Fibroblast of pulmonary artery (primary cell): ENCODE results near the gene TMEM26.

Experiments
- DNase-seq: peaks from one replicate; pipeline ENCODE4 v3.0.0-alpha.2; 2010; ENCODE audit warnings: low read depth
- H3K4me3 ChIP-seq: replicated peaks from 2 replicates; pipeline ENCODE4 v1.5.1; 2011; ENCODE audit warnings: low read depth, mild to moderate bottlenecking, control low read depth, low read length, moderate library complexity
- TF ChIP-seq, protein P1 (sequence below): IDR thresholded peaks from 2 replicates; pipeline ENCODE4 v1.5.1; 2011; ENCODE audit warnings: mild to moderate bottlenecking, control low read depth, low read length, inconsistent platforms; ENCODE audit errors: missing control alignments

The TMEM26 gene

DNA sequence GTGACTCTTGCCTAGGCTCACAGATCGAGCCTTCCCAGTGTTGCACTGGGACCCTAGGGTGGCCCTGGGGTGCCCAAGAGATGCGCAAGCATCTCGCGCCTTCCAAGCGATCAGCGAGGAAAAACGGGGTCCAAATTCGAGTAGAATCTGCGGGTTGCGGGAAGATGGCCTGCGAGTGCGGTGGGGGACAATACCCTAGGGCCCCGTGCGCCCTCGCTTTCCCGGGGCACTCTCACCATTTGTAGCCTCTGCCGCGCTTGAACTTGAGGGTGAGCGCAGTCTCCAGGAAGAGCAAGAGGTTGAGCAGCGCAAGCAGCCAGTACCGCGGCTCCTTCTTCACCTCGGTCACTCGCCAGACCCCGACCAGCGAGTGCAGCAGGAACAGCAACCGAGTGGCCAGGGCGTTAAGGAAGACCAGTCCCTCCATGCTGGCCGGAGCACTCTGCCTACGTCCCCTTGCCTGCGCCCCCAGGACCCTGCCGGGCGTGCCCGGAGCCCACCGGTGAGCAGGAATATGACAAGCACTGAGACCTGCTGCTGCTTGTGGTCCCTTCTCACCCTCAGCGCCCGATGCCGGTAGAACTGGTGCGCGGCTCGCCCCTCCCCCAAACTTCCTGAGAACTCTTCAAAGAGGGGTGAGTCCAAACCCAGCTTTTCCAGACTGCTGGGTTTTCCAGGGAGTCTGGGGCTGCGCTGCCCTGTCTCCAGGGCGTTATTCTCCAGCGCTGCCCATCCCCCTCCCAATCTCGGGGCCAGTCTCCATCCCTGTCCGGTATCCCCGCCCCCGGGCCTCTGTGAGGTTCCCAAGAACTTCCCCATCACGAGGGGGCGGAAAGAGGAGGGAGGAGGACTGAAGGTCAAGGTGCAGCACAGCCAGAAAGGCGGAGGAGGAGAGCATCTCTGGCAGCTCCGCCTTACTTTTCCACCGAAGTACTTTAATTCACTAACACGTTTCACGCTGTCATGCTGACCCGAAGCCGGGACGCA, at the start of gene TMEM26:
TMEM26 (minus strand) TSS at position 727 of the 987 bp plus-strand sequence; CDS start at position 427, 300 bp downstream.
- DNase-seq: peak; percentile 36
- H3K4me3 ChIP-seq: peak within 1 kb of the TSS; percentile 62
- TF ChIP-seq, protein P1, sequence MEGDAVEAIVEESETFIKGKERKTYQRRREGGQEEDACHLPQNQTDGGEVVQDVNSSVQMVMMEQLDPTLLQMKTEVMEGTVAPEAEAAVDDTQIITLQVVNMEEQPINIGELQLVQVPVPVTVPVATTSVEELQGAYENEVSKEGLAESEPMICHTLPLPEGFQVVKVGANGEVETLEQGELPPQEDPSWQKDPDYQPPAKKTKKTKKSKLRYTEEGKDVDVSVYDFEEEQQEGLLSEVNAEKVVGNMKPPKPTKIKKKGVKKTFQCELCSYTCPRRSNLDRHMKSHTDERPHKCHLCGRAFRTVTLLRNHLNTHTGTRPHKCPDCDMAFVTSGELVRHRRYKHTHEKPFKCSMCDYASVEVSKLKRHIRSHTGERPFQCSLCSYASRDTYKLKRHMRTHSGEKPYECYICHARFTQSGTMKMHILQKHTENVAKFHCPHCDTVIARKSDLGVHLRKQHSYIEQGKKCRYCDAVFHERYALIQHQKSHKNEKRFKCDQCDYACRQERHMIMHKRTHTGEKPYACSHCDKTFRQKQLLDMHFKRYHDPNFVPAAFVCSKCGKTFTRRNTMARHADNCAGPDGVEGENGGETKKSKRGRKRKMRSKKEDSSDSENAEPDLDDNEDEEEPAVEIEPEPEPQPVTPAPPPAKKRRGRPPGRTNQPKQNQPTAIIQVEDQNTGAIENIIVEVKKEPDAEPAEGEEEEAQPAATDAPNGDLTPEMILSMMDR: no peak

DNA sequence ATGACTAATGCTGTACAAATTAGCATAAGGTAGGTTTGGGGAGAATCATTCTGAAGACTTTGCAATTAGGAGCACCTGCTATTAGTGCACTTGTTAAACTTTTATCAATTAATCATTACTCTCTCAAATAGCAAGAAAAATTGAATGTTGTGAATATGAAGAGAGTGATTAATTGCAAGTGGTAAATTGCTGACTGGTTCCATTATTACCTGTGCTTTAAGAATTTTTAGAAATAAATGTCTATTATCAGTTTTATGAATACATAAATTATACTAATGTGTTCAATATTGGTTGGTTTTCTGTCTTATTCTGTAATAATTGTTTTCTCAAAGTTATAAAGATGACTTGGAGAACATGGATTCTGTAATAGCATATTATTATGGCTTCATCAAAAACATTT, 47.3 kb upstream of the TMEM26 start:
- H3K4me3 ChIP-seq: no peak overlapping the region
- TF ChIP-seq, protein P1: no peak
- no peak for DNase-seq

DNA sequence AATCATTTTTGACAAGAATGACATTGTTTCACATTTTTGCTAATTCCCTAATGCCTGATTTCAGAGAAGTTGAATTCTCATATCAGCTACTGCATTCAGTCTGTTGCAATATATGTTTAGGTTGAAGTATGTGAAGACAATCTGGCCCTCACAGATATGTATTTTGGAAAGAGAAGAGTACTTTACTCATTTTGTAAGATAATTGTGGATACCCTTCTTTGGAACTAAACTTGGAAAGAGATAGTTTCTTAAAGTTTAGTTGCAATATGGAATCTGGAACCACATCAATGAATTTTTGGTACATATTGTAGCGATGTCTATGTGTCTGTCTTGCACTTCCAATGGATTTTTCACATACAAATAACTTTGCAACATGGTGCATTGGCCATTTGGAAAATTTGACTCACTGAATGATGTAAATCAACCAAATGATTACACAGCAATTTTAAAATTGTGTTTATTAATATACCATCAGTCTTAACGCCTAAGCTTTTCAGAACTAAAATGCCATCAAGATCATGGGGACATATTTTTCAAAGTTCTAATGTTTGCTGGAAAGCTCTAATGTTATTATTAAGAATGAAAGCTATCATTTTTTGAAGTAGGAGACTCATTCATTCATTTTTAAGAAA, 39.3 kb upstream of the TMEM26 start:
- no peak for DNase-seq
- TF ChIP-seq, protein P1: no peak
- no peak overlapping the region for H3K4me3 ChIP-seq

DNA sequence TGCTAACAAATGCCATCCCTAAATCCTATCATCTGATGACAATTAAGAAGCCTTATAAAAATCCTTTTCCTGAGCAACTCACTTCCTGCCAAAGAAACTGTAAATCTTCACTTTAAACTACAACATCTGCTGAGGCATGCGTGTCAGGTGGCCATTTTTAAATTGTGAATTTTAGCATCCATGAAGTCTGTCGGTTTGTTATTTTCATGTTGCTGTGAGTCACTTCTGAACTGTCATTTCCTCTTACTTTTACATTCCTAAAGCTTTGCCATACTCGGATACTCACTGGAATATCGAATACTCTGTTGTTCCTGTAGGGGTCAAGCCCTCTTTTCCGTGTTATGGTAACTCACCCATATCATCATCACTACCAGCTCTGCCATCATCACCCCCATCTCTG, 34.3 kb upstream of the TMEM26 start:
- TF ChIP-seq, protein P1: no peak
- H3K4me3 ChIP-seq: no peak overlapping the region
- peak; percentile 24 for DNase-seq

DNA sequence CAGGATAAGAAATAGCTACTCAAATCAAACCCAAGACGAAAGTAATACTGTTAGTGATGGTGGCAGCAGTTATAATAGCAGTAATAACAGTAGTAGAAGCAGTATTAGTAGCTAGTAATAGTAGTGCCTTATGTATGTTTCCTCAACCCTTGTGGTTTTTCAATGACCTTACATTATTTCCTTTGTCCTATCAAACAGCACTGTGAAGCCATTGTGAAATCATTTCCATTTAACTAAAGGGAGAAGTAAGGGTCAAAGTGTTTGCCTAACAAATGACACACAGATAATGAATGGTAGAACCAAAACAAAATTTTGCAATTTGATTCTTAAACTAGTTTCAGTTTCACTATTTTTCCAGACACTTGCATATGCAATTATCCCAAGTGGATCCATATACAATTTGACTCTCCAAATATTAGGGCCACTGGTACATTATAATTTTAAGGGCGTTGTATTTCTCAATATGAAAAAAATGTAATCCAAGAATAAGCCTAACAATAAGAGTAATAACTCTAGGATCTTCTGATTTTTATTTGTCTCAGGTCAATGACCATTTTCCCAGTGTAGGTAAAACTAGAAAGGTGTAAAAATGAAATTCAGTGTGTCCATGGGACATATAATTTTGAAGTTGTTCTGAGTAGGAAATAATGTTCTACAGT, 33.7 kb upstream of the TMEM26 start:
- DNase-seq: peak; percentile 78
- TF ChIP-seq, protein P1: no peak
- H3K4me3 ChIP-seq: no peak overlapping the region

DNA sequence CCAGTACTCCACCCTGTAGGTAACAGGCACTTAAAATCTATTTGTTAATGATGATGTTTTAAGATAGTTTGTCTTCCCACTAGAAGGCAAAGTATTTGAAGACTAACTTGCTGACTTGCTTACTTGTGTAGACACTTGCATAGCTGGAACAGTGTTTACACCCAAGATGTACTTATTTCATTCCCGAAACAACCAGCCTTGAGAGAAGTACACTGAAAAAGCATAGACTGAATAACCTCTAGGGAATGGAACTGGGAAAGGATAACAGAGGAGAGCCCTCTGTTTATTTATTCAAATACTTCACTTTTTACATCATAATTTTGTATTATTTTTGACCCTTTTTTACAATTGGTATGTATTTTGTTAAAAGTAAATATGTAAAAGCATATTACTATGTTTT, 33.1 kb upstream of the TMEM26 start:
- DNase-seq: no peak
- no peak overlapping the region for H3K4me3 ChIP-seq
- TF ChIP-seq, protein P1: no peak
